ENCODE measurements around the gene EDA.

Gene EDA

DNA sequence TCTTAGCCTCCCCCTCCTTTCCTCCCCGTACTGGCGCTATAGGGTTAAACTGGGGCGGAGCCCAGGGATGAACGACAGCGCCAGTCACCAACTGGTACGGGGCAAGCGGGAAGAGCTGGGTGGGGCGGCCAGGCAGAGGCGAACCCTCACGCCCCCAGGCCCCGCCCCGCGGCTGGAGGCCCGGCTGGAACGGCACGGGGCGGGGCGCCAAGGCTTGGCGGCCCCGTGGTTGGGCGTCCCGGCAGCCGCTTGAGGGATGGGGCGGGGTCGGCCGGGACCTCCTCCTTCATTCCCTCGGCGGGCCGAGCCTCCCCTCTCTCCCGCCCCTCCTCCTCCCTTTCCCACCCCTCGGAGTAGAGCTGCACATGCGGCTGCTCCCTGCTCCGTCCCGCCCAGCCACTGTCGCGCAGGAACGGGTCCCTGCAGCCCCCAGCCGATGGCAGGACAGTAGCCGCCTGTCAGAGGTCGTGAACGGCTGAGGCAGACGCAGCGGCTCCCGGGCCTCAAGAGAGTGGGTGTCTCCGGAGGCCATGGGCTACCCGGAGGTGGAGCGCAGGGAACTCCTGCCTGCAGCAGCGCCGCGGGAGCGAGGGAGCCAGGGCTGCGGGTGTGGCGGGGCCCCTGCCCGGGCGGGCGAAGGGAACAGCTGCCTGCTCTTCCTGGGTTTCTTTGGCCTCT lies at the start of gene EDA:
TSS of gene EDA (plus strand) at position 335 of the 678 bp plus-strand sequence.
- H3K9me3 ChIP-seq (ENCODE audit: control insufficient read depth in 2 of 2, low read length in 2 of 2) = no peaks in the 10 kb centered on the region
- peaks cover 0 to 10% of the 10 kb centered on the region in 2 donors for H3K27me3 ChIP-seq (ENCODE audit: control insufficient read depth in 1 of 2, insufficient read depth in 2 of 2, low read length in 2 of 2)
- H3K36me3 ChIP-seq (ENCODE audit: control insufficient read depth in 2 of 2, insufficient read depth in 2 of 2, low read length in 2 of 2) = no peaks in the 10 kb centered on the region
- no peaks in the 10 kb centered on the region for H3K4me1 ChIP-seq (ENCODE audit: control insufficient read depth, insufficient read depth, low read length)
- H3K9ac ChIP-seq (ENCODE audit: low read length in 2 of 2) = no peak within 1 kb of the TSS
- no peak within 1 kb of the TSS for H3K27ac ChIP-seq (ENCODE audit: low read length)
- peak within 1 kb of the TSS; percentile 63 to 71 for H3K4me3 ChIP-seq (ENCODE audit: low read length in 2 of 2)

DNA sequence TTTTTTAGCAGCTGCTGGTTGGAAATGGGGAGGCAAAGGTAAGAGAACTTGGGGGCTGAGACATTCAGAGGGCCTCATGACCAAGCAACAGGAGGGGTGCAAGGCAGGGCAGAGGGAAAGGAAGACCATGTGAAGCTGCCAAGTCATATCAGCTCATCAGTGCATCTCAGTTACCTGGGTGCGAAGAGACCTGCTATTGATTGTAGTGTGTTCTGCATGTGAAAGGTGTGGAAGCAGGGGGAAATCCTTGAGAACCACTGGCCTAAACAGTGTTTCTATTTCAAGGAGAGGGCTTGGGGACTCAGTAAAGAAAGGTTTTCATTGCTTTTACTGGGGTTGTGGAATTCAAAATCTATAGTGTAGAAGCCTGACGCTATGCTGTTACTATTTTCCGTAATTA lies 47.1 kb upstream of the EDA start:
- Histone ChIP-seq H3K4me3 (ENCODE audit: low read length in 2 of 2) (no peak overlapping the region), H3K27ac (ENCODE audit: low read length) (no peak overlapping the region), H3K9ac (ENCODE audit: low read length in 2 of 2) (no peak overlapping the region), H3K9me3 (ENCODE audit: control insufficient read depth in 2 of 2, low read length in 2 of 2) (peaks cover 0 to 2% of the 10 kb centered on the region in 2 donors), H3K36me3 (ENCODE audit: control insufficient read depth in 2 of 2, insufficient read depth in 2 of 2, low read length in 2 of 2) (no peaks in the 10 kb centered on the region), H3K27me3 (ENCODE audit: control insufficient read depth in 1 of 2, insufficient read depth in 2 of 2, low read length in 2 of 2) (peaks cover 0 to 12% of the 10 kb centered on the region in 2 donors), H3K4me1 (ENCODE audit: control insufficient read depth, insufficient read depth, low read length) (no peaks in the 10 kb centered on the region)

GRCh38 chrX:69597399-69597798 lies 18.5 kb upstream of the EDA start:
- H3K9me3 ChIP-seq (ENCODE audit: control insufficient read depth in 2 of 2, low read length in 2 of 2) = no peaks in the 10 kb centered on the region
- no peak overlapping the region for H3K27ac ChIP-seq (ENCODE audit: low read length)
- no peaks in the 10 kb centered on the region for H3K27me3 ChIP-seq (ENCODE audit: control insufficient read depth in 1 of 2, insufficient read depth in 2 of 2, low read length in 2 of 2)
- no peaks in the 10 kb centered on the region for H3K36me3 ChIP-seq (ENCODE audit: control insufficient read depth in 2 of 2, insufficient read depth in 2 of 2, low read length in 2 of 2)
- H3K9ac ChIP-seq (ENCODE audit: low read length in 2 of 2) = no peak overlapping the region
- no peak overlapping the region for H3K4me3 ChIP-seq (ENCODE audit: low read length in 2 of 2)
- H3K4me1 ChIP-seq (ENCODE audit: control insufficient read depth, insufficient read depth, low read length) = no peaks in the 10 kb centered on the region

DNA sequence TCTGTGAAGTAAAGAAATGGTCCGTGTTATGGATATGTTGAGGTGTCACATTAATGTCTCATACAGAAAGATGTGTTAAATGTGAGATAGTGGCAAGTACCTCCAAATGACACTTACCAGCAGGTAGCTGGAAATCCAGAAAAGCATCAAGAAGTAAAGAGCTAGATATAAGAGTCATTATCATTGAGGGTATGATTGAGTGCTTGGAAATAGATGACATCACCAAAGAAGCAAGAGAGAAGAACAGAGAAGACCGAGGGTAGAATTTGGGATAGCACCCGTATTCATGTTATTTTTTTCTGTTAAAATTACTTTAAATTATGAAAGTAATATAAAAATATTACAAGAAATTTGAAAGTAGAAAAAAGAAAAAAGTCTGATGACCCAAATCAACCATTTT lies 15.7 kb upstream of the EDA start:
- H3K36me3 ChIP-seq (ENCODE audit: control insufficient read depth in 2 of 2, insufficient read depth in 2 of 2, low read length in 2 of 2) = no peaks in the 10 kb centered on the region
- peaks cover 0 to 3% of the 10 kb centered on the region in 2 donors for H3K27me3 ChIP-seq (ENCODE audit: control insufficient read depth in 1 of 2, insufficient read depth in 2 of 2, low read length in 2 of 2)
- peaks cover 0 to 2% of the 10 kb centered on the region in 2 donors for H3K9me3 ChIP-seq (ENCODE audit: control insufficient read depth in 2 of 2, low read length in 2 of 2)
- no peak overlapping the region for H3K27ac ChIP-seq (ENCODE audit: low read length)
- no peak overlapping the region for H3K9ac ChIP-seq (ENCODE audit: low read length in 2 of 2)
- H3K4me1 ChIP-seq (ENCODE audit: control insufficient read depth, insufficient read depth, low read length) = no peaks in the 10 kb centered on the region
- H3K4me3 ChIP-seq (ENCODE audit: low read length in 2 of 2) = no peak overlapping the region

DNA sequence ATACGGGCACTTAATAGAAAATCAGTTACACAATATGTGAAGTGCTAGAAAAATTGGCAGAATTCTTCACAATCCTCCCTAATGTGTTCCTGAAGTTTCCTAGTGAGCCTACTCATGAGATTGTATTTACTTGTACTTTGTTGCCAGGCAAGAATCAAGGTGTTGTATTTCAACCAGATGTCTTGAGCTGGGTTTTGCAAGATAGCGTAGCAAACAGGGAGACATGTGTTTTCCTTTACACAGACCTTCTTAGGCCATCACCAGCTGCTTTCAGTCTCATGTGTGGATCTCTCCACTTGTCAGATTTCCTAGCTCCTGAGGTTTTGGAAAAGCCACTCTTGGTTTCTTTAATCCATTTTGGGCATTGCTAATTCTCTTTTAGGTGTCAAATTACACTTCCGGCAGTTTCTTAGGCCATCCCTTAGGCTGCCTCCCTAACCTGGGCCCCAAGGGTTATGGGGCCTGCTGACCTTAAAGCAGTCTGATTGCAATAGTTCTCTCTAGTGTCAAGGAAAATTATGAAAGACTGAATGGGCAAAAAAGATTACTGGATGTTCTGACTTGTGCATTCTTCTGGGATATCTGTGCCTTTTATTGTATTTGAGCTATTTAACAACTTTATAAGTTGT lies 12.2 kb upstream of the EDA start:
- H3K4me1 ChIP-seq (ENCODE audit: control insufficient read depth, insufficient read depth, low read length) = no peaks in the 10 kb centered on the region
- no peak overlapping the region for H3K27ac ChIP-seq (ENCODE audit: low read length)

GRCh38 chrX:69605521-69605920 lies 10.4 kb upstream of the EDA start:
- no peak overlapping the region for H3K27ac ChIP-seq (ENCODE audit: low read length)
- H3K9ac ChIP-seq (ENCODE audit: low read length in 2 of 2) = no peak overlapping the region
- H3K36me3 ChIP-seq (ENCODE audit: control insufficient read depth in 2 of 2, insufficient read depth in 2 of 2, low read length in 2 of 2) = no peaks in the 10 kb centered on the region
- no peak overlapping the region for H3K4me3 ChIP-seq (ENCODE audit: low read length in 2 of 2)
- peaks cover 0 to 2% of the 10 kb centered on the region in 2 donors for H3K9me3 ChIP-seq (ENCODE audit: control insufficient read depth in 2 of 2, low read length in 2 of 2)
- no peaks in the 10 kb centered on the region for H3K4me1 ChIP-seq (ENCODE audit: control insufficient read depth, insufficient read depth, low read length)
- peaks cover 0 to 8% of the 10 kb centered on the region in 2 donors for H3K27me3 ChIP-seq (ENCODE audit: control insufficient read depth in 1 of 2, insufficient read depth in 2 of 2, low read length in 2 of 2)

More for the DNA sequence above, 12.2 kb upstream of the EDA start:
- Histone ChIP-seq H3K4me3 (ENCODE audit: low read length in 2 of 2) (no peak overlapping the region), H3K36me3 (ENCODE audit: control insufficient read depth in 2 of 2, insufficient read depth in 2 of 2, low read length in 2 of 2) (no peaks in the 10 kb centered on the region), H3K9me3 (ENCODE audit: control insufficient read depth in 2 of 2, low read length in 2 of 2) (peaks cover 0 to 2% of the 10 kb centered on the region in 2 donors), H3K27me3 (ENCODE audit: control insufficient read depth in 1 of 2, insufficient read depth in 2 of 2, low read length in 2 of 2) (peaks cover 0 to 7% of the 10 kb centered on the region in 2 donors), H3K9ac (ENCODE audit: low read length in 2 of 2) (no peak overlapping the region)

DNA sequence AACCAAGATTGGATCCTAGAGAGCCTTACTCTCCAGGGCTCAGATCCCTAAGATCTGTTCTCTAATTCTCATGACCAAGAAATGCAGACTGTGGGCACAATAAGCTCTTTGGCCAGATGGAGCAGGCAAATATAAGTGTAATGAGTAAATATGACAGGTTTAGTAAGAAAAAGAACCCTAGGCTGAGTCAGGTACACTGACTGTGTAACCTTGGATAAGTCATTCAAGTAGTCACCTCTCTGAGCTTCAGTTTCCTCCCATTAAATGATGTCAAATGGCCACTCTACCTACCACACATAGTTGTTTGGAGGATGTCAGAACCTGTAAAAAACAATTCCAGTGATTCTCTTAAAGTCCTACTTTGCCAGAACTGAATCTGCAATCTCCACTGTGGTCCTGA lies 8.3 kb upstream of the EDA start:
- Histone ChIP-seq H3K9ac (ENCODE audit: low read length in 2 of 2) (no peak overlapping the region), H3K36me3 (ENCODE audit: control insufficient read depth in 2 of 2, insufficient read depth in 2 of 2, low read length in 2 of 2) (no peaks in the 10 kb centered on the region), H3K27ac (ENCODE audit: low read length) (no peak overlapping the region), H3K4me3 (ENCODE audit: low read length in 2 of 2) (no peak overlapping the region), H3K4me1 (ENCODE audit: control insufficient read depth, insufficient read depth, low read length) (no peaks in the 10 kb centered on the region), H3K9me3 (ENCODE audit: control insufficient read depth in 2 of 2, low read length in 2 of 2) (peaks cover 0 to 2% of the 10 kb centered on the region in 2 donors), H3K27me3 (ENCODE audit: control insufficient read depth in 1 of 2, insufficient read depth in 2 of 2, low read length in 2 of 2) (peaks cover 0 to 8% of the 10 kb centered on the region in 2 donors)

GRCh38 chrX:69613946-69614345 lies 2.0 kb upstream of the EDA start:
- Histone ChIP-seq H3K27ac (ENCODE audit: low read length) (no peak overlapping the region), H3K9me3 (ENCODE audit: control insufficient read depth in 2 of 2, low read length in 2 of 2) (no peaks in the 10 kb centered on the region), H3K4me3 (ENCODE audit: low read length in 2 of 2) (no peak overlapping the region), H3K9ac (ENCODE audit: low read length in 2 of 2) (no peak overlapping the region), H3K4me1 (ENCODE audit: control insufficient read depth, insufficient read depth, low read length) (no peaks in the 10 kb centered on the region), H3K36me3 (ENCODE audit: control insufficient read depth in 2 of 2, insufficient read depth in 2 of 2, low read length in 2 of 2) (no peaks in the 10 kb centered on the region), H3K27me3 (ENCODE audit: control insufficient read depth in 1 of 2, insufficient read depth in 2 of 2, low read length in 2 of 2) (peaks cover 0 to 10% of the 10 kb centered on the region in 2 donors)

GRCh38 chrX:69614886-69615285 lies 1.0 kb upstream of the EDA start:
- Histone ChIP-seq H3K9me3 (ENCODE audit: control insufficient read depth in 2 of 2, low read length in 2 of 2) (no peaks in the 10 kb centered on the region), H3K27me3 (ENCODE audit: control insufficient read depth in 1 of 2, insufficient read depth in 2 of 2, low read length in 2 of 2) (peaks cover 0 to 10% of the 10 kb centered on the region in 2 donors), H3K36me3 (ENCODE audit: control insufficient read depth in 2 of 2, insufficient read depth in 2 of 2, low read length in 2 of 2) (no peaks in the 10 kb centered on the region), H3K9ac (ENCODE audit: low read length in 2 of 2) (no peak overlapping the region), H3K27ac (ENCODE audit: low read length) (no peak overlapping the region), H3K4me1 (ENCODE audit: control insufficient read depth, insufficient read depth, low read length) (no peaks in the 10 kb centered on the region), H3K4me3 (ENCODE audit: low read length in 2 of 2) (peak overlapping the region in 1 of 2 donors; percentile 71)

DNA sequence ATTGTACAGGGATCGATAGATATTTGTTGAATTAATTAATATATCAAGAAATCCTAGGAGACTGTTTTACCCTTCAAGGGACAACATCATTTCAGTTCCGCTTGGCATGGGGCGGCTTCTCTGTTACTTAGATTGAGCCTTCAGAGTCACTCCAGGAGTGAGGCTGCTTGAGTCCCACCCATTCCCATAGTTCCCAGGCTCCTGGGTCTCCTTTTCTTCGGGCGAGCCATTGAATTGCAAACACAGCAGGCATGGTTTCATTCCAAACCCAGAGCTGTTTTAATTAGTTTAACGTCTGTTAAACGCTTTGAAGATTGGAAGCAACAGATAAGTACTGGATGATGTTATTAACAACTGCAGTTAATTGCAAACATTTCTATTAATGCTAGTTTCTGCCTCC lies 571 bp upstream of the EDA start:
- H3K27ac ChIP-seq (ENCODE audit: low read length) = no peak overlapping the region
- peak overlapping the region; percentile 36 to 71 for H3K4me3 ChIP-seq (ENCODE audit: low read length in 2 of 2)
- no peaks in the 10 kb centered on the region for H3K36me3 ChIP-seq (ENCODE audit: control insufficient read depth in 2 of 2, insufficient read depth in 2 of 2, low read length in 2 of 2)
- H3K9me3 ChIP-seq (ENCODE audit: control insufficient read depth in 2 of 2, low read length in 2 of 2) = no peaks in the 10 kb centered on the region
- H3K4me1 ChIP-seq (ENCODE audit: control insufficient read depth, insufficient read depth, low read length) = no peaks in the 10 kb centered on the region
- H3K9ac ChIP-seq (ENCODE audit: low read length in 2 of 2) = no peak overlapping the region
- H3K27me3 ChIP-seq (ENCODE audit: control insufficient read depth in 1 of 2, insufficient read depth in 2 of 2, low read length in 2 of 2) = peaks cover 0 to 10% of the 10 kb centered on the region in 2 donors
